Measurements from ENCODE around the gene SLC41A1.
"Not testable (repeated sequence)": the region's sequence is repeated elsewhere in the genome, so short reads cannot be mapped to it uniquely, and the experiment has no call there.

The SLC41A1 gene

DNA sequence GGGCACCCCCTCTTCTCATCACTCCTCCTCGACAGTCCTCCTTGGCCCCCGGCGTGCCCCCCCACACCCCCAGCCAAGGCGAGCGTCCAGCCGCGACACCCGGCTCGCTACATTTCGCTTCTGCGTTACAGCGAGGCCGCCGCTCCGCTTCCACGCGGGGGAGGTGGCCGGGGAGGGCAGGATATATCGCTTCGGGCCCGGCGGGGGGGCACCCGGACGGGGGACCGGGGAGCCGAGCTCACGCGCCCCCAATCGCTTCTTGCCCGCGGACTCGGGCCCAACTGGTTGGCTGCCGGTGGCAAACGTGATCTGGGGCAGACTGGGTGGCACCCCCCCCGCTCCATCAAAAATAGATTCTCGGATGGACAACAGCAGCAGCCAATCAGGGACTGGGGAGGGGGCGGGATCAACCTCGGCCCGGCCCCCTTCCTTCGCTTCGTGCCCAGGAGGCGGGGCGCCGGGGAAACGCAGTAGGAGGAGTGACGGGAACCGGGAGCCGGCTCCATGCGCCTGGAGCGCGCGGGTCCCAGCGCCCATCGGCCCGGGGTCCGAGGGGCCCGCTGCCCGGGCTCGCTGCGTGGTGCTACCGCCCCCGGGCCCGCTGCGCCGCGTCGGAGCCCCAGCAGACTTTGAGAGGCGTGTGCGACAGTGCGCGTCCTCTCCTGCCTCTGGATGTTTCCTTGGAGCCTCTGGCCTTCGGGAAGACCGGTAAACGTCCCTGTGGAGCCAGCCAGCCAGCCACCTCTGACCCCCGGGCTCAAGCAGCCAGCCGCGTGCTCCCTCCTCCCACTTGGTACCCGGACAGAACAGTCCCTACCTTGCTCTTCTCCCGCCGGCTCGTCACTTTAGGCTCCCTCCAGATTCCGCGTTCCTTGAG is at the start of gene SLC41A1:
TSS of gene SLC41A1 (minus strand) at position 321 of the 877 bp plus-strand sequence. CDS start 2,757 bp downstream, outside the sequence.
- DNase-seq = peak in 50 of 51 donors; percentile 56 to 98 (median 94)

DNA sequence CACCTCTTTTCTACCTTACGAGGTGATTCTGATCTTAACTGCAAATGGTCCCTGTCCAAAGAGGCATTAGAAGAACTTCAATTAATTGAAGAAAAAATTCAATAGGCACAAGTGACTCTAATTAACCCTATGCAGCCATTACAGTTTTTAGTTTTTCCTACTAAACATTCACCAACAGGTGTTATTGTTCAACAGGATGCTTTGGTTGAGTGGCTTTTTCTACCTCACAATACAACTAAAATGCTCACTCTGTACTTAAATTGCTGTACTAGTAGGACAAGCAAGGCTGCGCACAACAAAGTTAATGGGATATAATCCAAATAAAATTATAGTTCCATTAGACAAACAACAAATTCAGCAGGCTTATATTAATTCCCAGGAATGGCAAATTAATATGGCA is 48.5 kb upstream of the SLC41A1 start:
- DNase-seq = no peak

DNA sequence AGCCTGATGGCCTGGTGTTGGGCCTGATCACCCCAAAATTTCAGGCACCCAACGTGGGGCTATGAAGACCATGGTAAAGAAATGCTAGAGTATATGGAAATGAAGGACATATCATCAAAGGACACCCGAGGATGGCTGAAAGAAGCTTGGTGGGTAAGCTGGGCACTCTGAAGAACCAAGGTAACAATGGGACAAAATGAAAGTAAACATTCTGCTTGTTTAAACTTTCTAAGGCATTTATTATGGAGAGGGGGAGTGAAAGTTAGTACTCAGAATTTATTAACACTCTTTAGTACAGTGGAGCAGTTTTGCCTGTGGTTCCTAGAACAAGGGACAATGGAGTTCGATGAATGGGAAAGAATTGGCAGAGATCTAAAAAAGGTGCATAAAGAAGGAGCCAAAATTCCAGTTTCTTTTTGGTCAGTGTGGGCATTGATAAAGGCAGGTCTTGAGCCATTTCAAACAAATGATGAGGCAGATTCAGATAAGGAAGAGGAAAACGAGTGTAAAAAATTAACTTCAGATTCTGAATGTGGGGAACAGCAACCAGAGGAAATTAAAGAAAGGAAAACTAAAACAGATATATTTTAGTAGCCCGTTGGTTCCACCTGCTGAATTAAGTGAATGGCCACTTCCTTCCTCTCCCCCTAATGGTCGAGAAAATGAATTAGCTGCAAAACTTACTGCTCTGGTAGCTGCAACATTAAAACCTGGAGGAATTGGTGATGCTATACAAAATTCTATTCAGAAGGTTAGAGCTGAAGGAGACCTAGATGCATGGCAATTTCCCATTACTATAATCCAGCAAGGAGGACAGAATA is 45.4 kb upstream of the SLC41A1 start:
- DNase-seq = no peak

DNA sequence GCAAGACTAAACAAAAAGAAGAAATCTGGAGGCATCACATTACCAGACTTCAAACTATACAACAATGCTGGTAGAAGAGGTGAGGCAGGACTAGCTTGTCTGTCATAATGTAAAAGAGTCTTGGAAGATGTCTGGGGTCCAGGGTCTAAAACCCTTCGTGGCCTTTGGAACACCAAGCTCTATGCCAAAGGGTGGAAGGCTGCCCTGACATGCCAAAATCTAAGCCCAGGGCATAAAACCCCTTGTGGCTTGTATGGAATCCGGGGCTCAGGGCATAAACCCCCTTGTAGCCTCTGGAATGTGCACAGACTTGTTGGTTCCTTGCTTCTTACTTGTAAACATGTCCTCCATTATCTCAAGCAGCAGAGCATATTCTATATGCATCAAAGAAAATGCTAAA is 44.5 kb upstream of the SLC41A1 start:
- not testable (repeated sequence) for DNase-seq

DNA sequence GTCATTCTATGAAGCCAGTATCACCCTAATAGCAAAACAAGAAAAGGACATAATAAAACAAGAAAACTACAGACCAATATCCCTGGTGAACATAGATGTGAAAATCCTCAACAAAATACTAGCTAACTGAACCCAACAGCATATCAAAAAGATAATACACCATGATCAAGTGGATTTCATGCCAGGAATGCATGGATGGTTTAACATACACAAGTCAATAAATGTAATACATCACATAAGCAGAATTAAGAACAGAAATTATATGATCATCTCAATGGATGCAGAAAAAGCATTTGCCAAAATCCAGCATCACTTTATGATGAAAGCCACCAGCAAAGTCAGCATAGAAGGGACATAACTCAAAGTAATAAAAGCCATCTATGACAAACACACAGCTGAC is 43.4 kb upstream of the SLC41A1 start:
- no peak for DNase-seq

DNA sequence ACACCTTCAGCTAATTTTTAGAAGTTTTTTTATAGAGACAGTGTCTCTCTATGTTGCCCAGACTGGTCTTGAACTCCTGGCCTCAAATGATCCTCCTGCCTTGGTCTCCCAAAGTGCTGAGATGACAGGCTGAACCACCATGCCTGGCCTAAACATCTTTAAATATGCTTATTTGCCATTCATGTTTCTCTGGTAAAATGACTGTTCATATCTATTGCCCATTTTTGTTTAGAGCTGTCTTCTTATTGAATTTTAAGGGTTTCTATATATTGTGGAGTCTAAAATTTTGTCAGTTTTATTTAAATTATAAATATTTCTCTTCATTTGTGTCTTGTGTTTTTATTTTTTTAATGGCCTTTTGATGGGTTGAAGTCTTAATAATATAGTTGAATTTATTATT is 40.0 kb upstream of the SLC41A1 start:
- no peak for DNase-seq

DNA sequence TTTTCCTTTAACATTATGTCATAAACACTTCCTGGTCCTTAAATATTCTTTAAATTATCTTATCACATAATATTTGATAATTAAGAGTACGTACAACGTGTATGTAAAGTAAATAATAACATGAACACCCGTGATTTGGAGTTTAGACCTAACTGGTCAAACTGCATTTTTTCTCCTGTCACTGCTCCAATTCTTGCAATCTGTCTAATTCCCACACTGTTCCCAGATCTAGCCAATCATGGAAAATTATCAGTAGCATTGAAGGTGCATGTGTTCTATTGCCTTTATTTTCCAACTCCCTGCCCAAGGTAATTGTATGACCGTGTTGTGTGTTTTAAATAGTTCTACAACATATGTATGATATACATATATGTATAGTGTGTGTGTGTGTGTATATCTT is 39.0 kb upstream of the SLC41A1 start:
- no peak for DNase-seq

DNA sequence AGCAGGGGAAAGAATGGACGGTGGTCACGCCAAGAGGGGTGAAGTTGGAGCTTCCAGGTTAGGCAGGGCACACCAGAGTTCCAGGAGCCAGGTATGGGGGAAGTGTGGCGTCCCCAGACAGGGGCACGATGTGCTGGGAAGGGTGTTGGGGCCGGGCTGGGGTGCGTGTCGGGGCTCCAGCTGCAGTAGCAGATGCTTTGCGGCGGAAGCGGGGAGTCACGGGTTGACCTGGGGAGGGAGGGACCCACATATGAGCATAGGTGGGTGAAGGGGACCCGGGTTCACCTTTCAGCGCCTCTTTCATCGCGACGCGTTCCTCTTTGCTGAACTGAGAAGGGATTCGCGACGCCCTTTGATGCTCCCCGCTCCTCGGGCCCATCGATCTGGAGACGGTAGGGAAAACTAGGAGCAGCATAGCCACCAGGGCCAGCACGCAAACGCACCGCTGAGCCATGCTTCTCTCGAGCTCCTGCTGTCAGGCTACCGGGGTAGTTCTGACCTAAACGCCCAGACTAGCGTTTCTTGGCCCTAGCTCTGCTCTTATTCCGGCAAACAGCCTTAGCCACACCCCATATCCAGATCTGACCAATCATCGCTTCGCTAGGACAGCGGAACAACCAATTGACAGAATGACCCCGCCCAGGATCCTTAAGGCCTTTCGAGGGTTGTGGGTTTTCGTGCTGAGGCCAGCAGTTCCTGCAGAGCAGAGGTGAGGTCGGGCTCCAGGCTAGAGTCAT is 36.8 kb upstream of the SLC41A1 start, which contains the start of gene PM20D1:
TSS of gene PM20D1 (minus strand) at position 514 of the 737 bp plus-strand sequence. CDS start at position 454, 60 bp downstream.
- DNase-seq = peak in 29 of 51 donors; percentile 12 to 83 (median 46)

DNA sequence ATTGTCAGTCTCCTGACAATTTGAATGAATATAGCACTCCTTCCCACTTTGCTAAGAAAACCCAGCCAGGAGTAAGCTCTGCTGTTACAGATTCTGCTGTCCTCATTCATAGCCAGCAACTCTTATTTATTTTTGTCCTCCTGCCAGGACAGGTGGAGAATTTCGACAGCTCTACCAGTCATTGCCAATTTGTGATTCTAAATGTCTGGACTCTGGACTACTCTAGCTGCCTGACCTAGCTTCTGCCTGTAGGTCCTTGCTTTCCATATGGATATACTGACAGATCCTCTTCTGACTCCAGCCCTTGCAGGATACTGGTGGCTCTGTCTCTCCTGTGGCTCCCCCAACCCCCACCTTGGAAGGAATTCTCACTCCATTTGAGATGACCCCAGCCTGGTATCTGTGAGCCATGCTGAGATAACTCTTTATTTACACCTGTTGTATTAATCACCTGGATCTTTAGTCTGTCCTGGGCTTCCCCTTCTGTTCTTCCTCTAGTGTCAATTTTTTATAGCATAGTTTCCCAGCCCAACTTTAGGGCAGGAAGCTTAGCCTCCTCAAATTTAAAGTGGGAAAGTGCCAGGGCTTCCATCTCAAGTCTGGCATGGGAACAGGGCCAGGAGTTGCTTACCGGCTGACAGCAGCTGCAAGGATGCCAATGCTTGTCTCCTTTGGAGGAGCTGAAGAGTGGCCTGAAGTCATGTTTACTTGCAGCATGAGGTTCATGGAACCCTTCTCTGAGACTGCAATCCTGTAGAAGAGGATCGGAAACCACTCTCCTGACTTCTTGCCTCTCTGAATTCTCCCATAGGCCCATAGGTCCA is 30.2 kb upstream of the SLC41A1 start:
- no peak for DNase-seq

DNA sequence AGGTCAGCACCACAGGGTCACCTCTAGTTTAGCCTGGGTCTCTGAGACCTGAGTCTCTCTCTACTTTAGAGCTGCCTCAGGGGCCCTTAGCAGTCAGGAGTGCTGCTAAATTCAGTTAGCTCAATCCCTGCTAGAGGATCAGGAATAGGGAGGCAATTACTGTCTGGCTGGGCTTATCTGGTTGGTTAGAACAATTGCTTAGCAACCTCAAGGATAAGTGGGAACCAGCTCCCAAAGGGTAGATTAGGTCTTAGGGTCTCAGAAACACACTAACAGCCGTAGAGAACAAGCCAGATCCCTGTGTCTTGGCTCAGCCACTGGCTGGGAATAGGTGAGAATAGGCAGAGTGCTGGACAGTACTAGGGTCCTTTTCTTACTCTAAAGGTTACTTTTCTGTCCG is 29.2 kb upstream of the SLC41A1 start:
- no peak for DNase-seq

DNA sequence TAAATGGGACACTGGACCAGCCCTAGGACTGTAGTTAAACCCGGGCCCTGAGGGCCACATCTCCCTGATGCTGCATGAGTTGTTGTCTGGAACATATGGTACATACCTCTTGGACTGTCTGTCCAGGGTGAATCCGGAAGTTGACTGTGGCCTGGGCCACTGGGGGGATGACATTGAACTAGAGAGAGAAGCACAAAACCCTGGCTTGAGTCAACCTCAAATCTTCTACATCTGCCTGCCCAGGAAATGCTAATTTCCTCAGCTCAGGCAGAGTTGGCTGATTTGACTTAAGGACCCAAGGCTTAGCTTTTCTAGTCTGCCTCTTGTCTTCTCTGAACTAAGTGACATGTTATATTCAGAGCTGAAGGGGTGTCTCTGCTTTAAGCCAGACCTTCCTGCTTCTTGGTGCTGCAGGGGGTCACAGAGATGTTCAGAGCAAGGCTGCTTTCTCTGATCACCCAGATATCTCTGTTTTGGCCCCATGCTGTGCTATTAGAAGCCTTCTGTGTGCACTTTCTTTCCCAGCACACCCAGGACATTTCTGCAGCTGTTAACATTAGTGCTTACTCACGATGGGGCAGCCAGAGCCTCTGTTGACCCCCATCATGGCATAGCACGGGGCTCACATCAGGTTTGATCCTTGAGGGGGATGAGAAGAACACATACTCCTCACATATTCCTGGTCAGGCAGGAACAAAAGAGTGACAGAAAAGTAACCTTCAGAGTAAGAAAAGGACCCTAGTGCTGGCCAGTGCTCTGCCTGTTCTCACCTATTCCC is 27.3 kb upstream of the SLC41A1 start:
- no peak for DNase-seq

DNA sequence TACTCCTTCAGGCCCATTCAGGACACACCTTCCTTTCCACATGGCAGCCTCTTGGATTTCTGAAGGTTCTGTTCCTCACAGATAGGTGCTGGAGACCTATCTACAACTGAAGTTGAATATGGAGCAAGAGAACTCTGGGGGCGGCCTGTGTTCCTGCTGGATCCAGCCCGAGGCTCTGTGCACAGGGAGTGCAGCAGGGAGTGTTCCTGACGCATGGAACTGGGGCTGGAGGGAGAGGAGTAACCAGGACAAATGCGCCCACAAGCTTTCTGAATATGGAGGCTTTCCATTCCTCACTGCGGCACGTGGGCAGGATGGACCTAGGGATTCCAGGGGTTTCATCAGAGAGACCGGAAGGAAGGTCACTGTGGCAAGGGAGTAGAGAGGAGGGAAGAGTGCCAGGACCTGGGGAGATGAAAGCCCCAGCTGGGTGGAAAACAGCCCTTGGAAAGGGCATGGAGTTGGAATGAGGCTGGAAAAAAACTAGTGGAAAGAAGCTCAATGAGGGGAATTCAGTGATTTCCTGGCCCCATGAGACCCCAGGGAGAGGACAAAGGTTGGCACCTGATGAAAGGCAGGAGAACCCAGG is 24.5 kb upstream of the SLC41A1 start:
- no peak for DNase-seq

DNA sequence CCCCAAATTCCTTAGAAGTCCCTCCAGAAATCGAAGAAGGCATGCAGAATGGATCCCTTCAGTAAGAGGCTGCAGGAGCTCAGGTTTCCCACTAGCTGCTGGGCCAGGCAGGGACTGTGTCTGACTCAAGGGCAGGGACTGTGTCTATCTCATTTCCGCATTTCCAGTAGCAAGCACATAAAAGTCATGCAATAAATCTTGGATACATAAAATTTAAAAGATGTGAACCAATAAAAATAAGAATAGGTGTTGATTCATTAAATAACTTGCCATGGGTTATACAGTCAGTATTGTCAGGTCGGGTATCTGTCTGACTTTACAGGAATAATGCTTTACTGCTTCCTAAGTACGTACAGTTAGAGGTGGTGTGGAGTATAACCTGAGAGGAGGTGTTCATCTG is 21.8 kb upstream of the SLC41A1 start:
- DNase-seq = no peak

DNA sequence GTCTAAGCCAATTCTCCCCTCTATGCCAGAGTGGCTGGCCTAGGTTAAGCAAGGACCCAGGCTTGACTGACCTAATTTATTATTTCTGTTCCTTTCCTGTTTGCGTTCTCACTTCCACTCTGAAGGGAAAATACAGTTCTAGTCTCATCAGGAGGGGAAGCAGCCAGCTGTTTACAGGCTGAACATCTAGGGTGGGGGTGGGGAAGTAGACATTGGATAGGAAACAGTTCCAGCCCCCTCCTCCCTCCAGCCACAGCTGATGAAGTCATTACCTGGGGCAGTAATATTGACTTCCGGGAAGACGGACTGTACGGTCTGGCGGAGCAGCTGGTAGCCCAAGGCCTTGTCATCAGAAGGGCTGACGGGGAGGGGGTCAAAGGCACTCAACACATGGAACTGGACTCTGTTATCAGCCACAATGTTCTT is 19.3 kb upstream of the SLC41A1 start:
- no peak for DNase-seq

DNA sequence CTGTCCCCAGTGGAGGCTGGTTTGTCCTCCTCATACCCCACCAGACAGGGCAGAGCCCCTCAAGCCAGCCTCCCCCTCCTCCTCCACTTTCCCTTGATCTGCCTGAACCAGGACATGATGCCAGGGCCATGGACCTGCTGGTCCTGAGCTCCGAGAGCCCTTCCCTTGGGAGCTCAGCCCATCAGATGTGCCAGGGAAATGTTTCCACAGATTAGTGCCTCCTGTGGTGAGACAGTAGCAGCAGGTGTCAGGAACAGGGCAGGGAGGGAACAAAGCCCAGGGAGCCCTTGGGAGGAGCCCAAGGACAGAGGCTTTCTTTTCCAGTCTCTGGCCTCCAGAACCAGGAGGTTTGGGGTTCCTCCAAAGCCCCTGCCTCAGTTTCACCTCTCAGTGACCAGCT is 14.6 kb upstream of the SLC41A1 start:
- no peak for DNase-seq

DNA sequence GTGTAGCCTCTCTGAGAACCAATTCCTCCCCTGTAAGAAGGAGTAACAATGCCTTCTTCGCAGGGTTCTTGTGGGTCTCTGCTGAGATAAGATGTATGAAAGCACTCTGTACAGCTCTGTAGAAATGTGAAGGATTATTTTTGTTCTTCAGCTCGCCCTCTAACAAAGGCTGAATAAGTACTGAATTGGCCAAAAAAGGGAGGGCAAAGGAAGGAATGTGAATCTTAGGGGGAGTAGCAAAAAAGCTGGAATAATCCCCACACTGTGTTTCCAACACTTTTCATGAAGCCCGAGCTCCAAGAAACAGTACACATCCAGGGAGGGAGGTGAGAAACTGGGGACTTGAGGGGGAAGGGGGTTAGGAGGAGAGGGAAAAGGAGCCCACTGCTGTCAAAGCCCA is 14.0 kb upstream of the SLC41A1 start:
- no peak for DNase-seq

DNA sequence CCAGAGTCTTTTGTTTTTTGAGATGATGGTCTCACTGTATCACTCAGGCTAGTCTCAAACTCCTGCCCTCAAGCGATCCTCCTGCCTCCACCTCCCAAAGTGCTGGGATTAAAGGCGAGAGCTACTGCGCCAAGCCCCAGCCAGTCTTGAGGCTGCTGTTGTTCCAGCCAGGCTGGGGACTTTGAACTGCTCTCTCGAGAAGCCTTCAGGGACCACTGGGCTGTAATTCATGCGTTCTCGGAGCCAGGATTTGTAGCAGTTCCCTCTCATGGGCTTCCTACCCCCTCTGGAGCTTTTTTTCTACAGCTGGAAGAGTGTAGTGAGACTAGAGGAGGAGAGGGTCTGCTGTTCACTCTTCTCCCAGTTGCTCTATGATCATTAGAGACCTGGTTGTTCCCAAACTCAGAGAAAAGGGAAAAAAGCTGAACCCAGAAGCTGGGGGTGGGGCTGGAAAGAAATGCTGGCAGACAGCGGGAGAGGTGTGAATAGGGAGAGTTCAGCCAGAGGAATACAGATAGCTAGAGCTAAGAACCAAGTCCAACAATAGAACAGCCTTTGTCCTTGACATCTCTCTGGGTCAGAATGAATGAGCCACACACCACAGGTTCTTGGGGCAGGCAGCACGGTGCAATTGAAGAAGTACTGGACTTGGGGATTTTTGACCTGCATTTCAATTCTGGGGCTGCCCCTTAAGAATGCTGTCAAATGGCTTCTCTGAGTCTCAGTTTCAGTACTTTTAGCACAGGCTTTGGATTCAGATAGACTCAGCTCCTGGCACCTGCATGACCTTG is 13.2 kb upstream of the SLC41A1 start:
- DNase-seq = no peak

DNA sequence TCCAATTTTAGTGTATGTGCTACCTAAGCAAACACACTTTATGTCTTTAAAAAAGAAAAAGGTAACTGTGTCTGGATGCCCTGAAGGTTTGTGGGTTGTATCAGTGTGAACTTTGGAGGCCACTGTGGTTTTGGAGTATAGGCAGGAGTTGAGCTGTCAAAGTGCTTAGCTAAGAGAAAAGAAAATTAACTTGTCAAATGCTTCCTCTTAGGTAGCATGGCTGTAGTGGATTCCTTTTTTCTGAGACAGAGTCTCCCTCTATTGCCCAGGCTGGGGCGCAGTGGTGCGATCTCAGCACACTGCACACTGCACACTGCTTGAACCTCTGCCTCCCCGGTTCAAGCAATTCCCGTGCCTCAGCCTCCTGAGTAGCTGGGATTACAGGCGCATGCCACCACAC is 11.2 kb upstream of the SLC41A1 start:
- DNase-seq = no peak

DNA sequence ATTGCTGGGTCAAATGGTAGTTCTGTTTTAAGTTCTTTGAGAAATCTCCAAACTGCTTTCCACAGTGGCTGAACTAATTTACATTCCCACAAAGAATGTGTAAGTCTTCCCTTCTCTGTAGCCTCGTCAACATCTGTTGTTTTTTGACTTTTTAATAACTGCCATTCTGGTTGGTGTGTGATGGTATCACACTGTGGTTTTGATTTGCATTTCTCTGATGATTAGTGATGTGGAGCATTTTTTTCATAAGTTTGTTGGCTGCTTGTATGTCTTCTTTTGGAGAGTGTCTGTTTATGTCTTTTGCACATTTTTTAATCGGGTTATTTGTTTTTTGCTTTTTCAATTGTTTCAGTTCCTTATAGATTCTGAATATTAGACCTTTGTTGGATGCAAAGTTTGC is 10.3 kb upstream of the SLC41A1 start:
- not testable (repeated sequence) for DNase-seq

Data from hypothalamus (tissue), 51 donors.